ENCODE results near the gene FAR2. TPM values are rescaled to one million over a fixed set of nuclear protein-coding genes. Genes with fewer than 3 reads are reported as not detected.

Gene FAR2
- total RNA-seq, 2 donors from 2014 or later, result 3.0 to 10.0 TPM

DNA sequence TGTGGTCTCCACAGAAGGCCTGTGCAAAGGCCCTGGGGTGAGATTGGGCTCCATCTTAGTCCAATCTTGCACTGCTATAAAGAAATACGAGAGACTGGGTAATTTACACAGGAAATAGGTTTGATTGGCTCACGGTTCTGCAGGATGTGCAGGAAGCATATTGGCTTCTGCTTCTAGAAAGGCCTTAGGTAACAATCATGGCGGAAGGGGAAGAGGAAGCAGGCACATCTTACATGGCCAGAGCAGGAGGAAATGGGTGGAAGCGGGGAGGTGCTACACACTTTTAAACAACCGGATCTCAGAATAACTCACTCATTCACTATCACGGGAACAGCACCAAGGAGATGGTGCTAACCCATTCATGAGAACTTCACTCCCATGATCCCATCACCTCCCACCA lies 55.4 kb downstream of the FAR2 start:
- no peaks in the 10 kb centered on the region for H3K27me3 ChIP-seq
- TF ChIP-seq CTCF (IDR thresholded peaks at IDR 0.05), result no peak
- DNase-seq (ENCODE audit: low spot score), result no peak
- no peak overlapping the region for H3K27ac ChIP-seq
- no peak overlapping the region for H3K4me3 ChIP-seq
- no peaks in the 10 kb centered on the region for H3K9me3 ChIP-seq
- no peaks in the 10 kb centered on the region for H3K36me3 ChIP-seq
- no peaks in the 10 kb centered on the region for H3K4me1 ChIP-seq

DNA sequence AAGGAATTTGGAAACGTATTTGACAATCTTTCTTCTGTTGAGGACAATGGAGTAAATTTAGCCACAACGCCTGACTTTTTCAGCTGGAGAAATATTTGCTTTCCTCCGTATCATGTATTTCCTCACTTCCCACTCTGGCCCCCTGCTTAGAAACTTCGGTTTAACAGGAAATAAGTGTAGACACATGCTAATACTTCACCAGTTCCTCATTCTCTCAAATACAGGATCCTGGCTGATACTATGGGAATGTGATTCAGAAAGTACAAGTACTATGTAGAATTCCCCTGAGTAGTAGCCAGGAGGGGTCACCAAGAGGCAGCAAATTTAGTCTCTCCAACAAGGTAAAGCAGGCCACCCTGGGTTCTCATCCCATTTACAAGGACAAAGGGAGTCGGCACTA lies 58.0 kb downstream of the FAR2 start:
- Histone ChIP-seq H3K36me3 (no peaks in the 10 kb centered on the region), H3K27me3 (no peaks in the 10 kb centered on the region), H3K4me1 (no peaks in the 10 kb centered on the region), H3K9me3 (no peaks in the 10 kb centered on the region), H3K27ac (no peak overlapping the region), H3K4me3 (no peak overlapping the region)
- TF ChIP-seq CTCF (IDR thresholded peaks at IDR 0.05), result no peak
- DNase-seq (ENCODE audit: low spot score), result no peak

DNA sequence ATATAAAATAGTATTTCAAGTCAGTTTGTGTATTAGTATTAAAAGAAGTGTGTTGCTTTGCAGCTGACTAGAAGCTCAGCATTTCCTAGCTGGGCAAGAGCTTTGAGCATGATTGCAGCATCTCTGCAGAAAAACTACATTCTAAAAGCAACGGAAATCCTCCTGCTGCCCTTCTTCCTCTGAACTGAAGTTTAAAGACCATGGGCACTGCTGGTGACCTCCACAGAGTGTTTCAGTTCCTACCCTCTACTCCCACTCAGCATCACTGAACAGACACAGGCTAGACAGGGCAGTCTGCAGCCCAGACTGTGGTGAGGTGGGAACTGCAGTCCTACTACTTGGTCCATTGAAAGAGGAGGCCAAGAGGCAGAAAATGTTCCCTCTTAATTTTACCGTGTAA lies 59.0 kb downstream of the FAR2 start:
- H3K9me3 ChIP-seq, result no peaks in the 10 kb centered on the region
- TF ChIP-seq CTCF (IDR thresholded peaks at IDR 0.05), result no peak
- H3K27me3 ChIP-seq, result no peaks in the 10 kb centered on the region
- H3K36me3 ChIP-seq, result no peaks in the 10 kb centered on the region
- no peak overlapping the region for H3K4me3 ChIP-seq
- DNase-seq (ENCODE audit: low spot score), result no peak
- H3K4me1 ChIP-seq, result peaks cover 0 to 8% of the 10 kb centered on the region in 2 donors
- no peak overlapping the region for H3K27ac ChIP-seq

DNA sequence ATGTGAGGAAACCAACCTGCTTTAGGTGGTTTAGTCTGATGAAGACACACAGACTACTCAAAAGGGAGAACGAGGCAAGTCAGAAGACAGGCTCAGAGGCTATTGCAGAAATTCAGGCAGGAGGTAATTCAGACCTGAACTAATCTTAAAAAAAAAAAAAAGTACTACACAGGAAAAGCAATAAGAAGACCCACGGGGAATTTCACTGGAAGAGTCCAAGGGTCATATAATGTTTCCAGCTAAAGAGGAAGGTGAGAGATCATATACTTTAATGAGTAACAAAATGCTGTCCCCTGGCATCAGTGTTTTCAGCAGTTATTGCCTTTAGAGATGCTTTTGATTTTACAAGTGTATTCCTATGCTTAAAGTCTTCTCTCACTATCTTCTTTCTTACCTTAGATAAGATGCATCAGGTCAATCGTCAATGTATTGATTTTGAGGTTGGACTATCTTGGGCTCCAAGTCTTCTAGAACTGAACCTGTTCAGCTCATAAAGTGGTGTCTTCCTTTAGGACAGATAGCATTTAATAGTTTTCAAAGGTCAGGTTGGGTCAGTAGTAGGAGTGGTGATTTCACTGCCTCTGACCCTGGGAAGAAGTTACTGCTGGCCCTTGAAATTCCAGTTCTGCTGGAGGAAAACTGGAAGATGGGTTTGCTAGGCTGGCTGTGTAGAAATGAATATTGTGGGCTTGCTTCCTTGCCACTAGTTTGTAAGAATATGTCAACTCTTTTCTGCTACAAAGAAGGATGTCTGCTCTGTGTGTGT lies 60.0 kb downstream of the FAR2 start:
- peaks cover 0 to 8% of the 10 kb centered on the region in 2 donors for H3K4me1 ChIP-seq
- no peak overlapping the region for H3K4me3 ChIP-seq
- H3K27me3 ChIP-seq, result no peaks in the 10 kb centered on the region
- H3K9me3 ChIP-seq, result no peaks in the 10 kb centered on the region
- no peak overlapping the region for H3K27ac ChIP-seq
- no peak for TF ChIP-seq CTCF (IDR thresholded peaks at IDR 0.05)
- no peak for DNase-seq (ENCODE audit: low spot score)
- no peaks in the 10 kb centered on the region for H3K36me3 ChIP-seq

DNA sequence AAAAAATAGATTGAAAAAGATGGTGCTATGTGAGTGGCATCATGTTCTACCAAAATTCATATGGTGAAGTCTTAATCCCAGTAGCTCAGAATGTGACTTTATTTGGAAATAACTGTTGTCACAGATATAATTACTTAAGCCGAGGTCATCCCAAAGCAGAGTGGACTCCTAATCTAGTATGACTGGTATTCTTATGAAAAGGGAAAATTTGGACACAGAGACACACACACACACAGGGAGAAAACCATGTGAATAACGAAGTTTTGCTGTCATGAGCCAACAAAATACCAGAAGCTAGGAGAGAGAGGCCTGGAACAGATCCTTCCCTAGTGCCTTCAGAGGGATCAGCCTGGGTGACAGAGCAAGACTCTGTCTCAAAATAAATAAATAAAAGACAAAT lies 62.6 kb downstream of the FAR2 start:
- H3K4me3 ChIP-seq, result no peak overlapping the region
- peaks cover 0 to 8% of the 10 kb centered on the region in 2 donors for H3K4me1 ChIP-seq
- no peaks in the 10 kb centered on the region for H3K9me3 ChIP-seq
- H3K36me3 ChIP-seq, result no peaks in the 10 kb centered on the region
- no peak for DNase-seq (ENCODE audit: low spot score)
- H3K27me3 ChIP-seq, result no peaks in the 10 kb centered on the region
- H3K27ac ChIP-seq, result no peak overlapping the region
- TF ChIP-seq CTCF (IDR thresholded peaks at IDR 0.05), result no peak

All from right atrium auricular region (tissue), 2 donors.